ENCODE data around the gene FRMD6.

Gene FRMD6

DNA sequence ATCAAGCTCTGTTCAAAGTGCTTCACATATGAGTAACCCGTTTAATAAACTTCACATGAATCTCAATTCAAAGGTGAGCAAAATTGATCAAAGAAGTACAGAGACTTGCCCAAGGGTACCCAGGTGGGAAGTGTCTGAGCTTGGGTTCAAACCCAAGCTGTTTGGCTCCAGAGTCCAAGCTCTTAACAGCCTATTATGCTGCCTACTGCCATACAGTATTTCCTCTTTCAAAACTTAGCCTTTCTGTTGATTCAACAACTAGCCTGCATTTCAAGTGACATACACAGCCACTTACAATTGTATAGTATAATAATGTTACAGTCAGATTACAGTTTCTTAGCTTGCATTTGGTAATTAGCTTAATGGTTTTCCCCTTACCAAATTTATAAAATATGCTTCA, 29.7 kb downstream of the FRMD6 start:
- in situ Hi-C loops (cut with HindIII; ENCODE audit: low pct_unique_long_range_greater_than_20kb, low sequenced_read_pairs): no loop called here
- no peak for TF ChIP-seq JUND (IDR thresholded peaks at IDR 0.05; ENCODE audit: low read depth)
- DNase-seq (ENCODE audit: low read depth in 1 of 2, low spot score in 1 of 2): no peak

DNA sequence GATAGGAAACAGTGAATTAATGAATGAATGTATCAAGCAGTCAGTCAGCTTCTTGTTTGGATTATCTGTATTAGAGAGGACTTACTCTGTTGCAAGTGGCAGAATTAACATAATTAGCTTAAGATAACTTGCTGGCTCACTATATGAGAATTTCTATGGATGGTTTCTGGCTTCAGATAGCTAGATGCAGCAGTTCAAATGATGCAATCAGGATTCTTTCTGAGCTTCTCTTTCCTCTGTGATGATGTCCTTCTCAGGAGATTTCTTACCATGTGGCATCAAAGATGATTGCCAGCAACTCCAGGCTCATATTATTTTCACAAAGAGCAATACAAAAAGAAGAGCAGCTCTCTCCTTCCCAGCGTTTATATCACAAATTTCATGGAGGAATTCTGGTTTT, 30.7 kb downstream of the FRMD6 start:
- in situ Hi-C loops (cut with HindIII; ENCODE audit: low pct_unique_long_range_greater_than_20kb, low sequenced_read_pairs): no loop called here
- no peak for DNase-seq (ENCODE audit: low read depth in 1 of 2, low spot score in 1 of 2)
- no peak for TF ChIP-seq JUND (IDR thresholded peaks at IDR 0.05; ENCODE audit: low read depth)

DNA sequence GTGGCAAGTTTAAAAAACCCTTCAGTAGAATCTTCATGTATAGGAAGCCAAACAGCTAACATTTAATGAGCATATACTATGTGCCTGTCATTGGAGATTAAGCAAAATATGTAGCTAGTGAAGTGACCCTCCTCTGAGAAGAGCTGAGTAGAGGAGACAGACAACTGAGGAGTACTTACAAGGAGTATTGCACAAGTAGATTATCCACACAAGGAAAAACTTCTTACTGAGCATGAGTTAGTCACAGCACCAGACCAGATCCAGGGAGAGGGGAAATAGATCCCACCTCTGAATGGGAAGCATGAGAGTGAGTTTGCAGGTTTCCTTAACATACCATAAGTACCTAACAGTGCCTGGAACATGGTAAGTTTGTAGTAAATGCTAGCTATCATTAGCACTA, 33.0 kb downstream of the FRMD6 start:
- in situ Hi-C loops (cut with HindIII; ENCODE audit: low pct_unique_long_range_greater_than_20kb, low sequenced_read_pairs): no loop called here
- no peak for TF ChIP-seq JUND (IDR thresholded peaks at IDR 0.05; ENCODE audit: low read depth)
- no peak for DNase-seq (ENCODE audit: low read depth in 1 of 2, low spot score in 1 of 2)

DNA sequence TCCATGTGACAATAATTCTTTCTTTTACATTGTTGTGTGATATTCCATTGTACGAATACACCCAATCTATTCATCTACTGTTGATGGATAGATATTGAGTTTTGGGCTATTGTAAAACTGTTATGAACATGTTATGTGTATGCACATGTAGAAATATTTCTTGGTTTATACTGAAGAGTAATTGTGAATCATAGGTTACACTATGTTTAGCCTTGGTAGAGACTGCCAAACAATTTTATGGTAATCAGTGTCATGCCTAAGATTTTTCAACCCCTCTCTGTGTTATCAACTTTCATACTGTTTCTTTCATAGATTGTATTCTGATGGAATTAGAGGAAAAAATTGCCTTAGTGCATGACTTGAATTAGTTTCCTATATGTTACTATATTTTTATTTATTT, 39.5 kb downstream of the FRMD6 start:
- no peak for DNase-seq (ENCODE audit: low read depth in 1 of 2, low spot score in 1 of 2)
- in situ Hi-C loops (cut with HindIII; ENCODE audit: low pct_unique_long_range_greater_than_20kb, low sequenced_read_pairs): no loop called here
- TF ChIP-seq JUND (IDR thresholded peaks at IDR 0.05; ENCODE audit: low read depth): no peak

DNA sequence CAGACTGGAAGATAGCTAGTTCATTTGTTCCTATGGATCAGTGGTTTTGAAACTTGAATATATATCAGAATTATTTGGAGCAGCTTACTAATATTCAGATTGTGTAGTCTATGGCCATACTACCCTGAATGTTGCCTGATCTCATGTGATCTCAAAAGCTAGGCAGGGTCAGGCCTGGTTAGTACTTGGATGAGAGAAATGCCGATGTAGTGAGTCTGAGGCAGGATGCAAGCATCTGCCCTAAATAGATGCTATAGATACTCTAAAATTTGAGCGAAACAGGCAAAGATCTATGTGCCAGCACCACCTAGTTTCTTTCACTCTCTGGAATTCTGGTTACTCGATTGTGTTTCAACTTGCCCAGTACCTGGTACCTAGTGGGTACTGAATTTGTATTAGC, 40.9 kb downstream of the FRMD6 start:
- in situ Hi-C loops (cut with HindIII; ENCODE audit: low pct_unique_long_range_greater_than_20kb, low sequenced_read_pairs): no loop called here
- no peak for DNase-seq (ENCODE audit: low read depth in 1 of 2, low spot score in 1 of 2)
- TF ChIP-seq JUND (IDR thresholded peaks at IDR 0.05; ENCODE audit: low read depth): no peak

DNA sequence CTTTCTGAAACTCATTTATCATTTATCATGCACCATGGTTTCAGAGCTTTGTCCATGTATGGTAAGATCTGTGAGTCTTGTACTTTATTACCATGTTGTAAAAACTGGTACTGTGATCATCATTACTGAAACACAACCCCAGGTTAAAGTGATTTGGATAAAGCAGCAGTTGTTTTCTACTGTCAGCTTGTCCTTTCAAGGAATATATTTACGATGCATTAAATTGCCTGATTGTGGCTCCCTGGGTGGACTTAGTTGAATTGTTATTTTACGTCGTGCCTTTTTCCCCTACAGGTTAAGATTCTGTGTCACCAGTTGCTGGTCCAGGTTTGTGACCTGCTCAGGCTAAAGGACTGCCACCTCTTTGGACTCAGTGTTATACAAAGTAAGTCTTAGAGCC, 46.1 kb downstream of the FRMD6 start:
- in situ Hi-C loops (cut with HindIII; ENCODE audit: low pct_unique_long_range_greater_than_20kb, low sequenced_read_pairs): no loop called here
- DNase-seq (ENCODE audit: low read depth in 1 of 2, low spot score in 1 of 2): no peak
- TF ChIP-seq JUND (IDR thresholded peaks at IDR 0.05; ENCODE audit: low read depth): no peak

- DNase-seq (ENCODE audit: low read depth in 1 of 2, low spot score in 1 of 2): peak in 1 of 2 experiments; percentile 4
- in situ Hi-C loops (cut with HindIII; ENCODE audit: low pct_unique_long_range_greater_than_20kb, low sequenced_read_pairs): no loop called here
- TF ChIP-seq JUND (IDR thresholded peaks at IDR 0.05; ENCODE audit: low read depth): no peak
Observed at GRCh38 chr14:51701951-51702350, 50.2 kb downstream of the FRMD6 start.

GRCh38 chr14:51703787-51704186, 52.1 kb downstream of the FRMD6 start:
- no peak for DNase-seq (ENCODE audit: low read depth in 1 of 2, low spot score in 1 of 2)
- TF ChIP-seq JUND (IDR thresholded peaks at IDR 0.05; ENCODE audit: low read depth): no peak
- in situ Hi-C loops (cut with HindIII; ENCODE audit: low pct_unique_long_range_greater_than_20kb, low sequenced_read_pairs): no loop called here

DNA sequence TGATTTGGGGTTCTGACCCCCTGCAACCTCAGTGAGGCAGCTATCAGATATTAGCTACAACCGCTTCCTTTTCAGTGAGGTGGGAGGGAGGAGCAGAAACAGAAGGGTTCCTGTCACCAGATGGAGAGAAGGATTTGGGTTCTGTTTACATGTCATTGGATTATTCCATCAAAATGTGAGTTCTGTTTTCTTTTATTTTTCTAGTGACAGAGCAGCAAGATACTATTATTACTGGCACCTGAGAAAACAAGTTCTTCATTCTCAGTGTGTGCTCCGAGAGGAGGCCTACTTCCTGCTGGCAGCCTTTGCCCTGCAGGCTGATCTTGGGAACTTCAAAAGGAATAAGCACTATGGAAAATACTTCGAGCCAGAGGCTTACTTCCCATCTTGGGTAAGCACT, 52.8 kb downstream of the FRMD6 start:
- DNase-seq (ENCODE audit: low read depth in 1 of 2, low spot score in 1 of 2): peak in 1 of 2 experiments; percentile 7
- in situ Hi-C loops (cut with HindIII; ENCODE audit: low pct_unique_long_range_greater_than_20kb, low sequenced_read_pairs): no loop called here
- no peak for TF ChIP-seq JUND (IDR thresholded peaks at IDR 0.05; ENCODE audit: low read depth)

- in situ Hi-C loops (cut with HindIII; ENCODE audit: low pct_unique_long_range_greater_than_20kb, low sequenced_read_pairs): no loop called here
- TF ChIP-seq JUND (IDR thresholded peaks at IDR 0.05; ENCODE audit: low read depth): no peak
- no peak for DNase-seq (ENCODE audit: low read depth in 1 of 2, low spot score in 1 of 2)
Observed at GRCh38 chr14:51707327-51707726, 55.6 kb downstream of the FRMD6 start.

GRCh38 chr14:51711505-51711904, 59.8 kb downstream of the FRMD6 start:
- in situ Hi-C loops (cut with HindIII; ENCODE audit: low pct_unique_long_range_greater_than_20kb, low sequenced_read_pairs): no loop called here

GRCh38 chr14:51715250-51715649, 63.5 kb downstream of the FRMD6 start:
- no peak for TF ChIP-seq JUND (IDR thresholded peaks at IDR 0.05; ENCODE audit: low read depth)
- DNase-seq (ENCODE audit: low read depth in 1 of 2, low spot score in 1 of 2): no peak
- in situ Hi-C loops (cut with HindIII; ENCODE audit: low pct_unique_long_range_greater_than_20kb, low sequenced_read_pairs): no loop called here

More at GRCh38 chr14:51711505-51711904, 59.8 kb downstream of the FRMD6 start:
- DNase-seq (ENCODE audit: low read depth in 1 of 2, low spot score in 1 of 2): no peak
- no peak for TF ChIP-seq JUND (IDR thresholded peaks at IDR 0.05; ENCODE audit: low read depth)

GRCh38 chr14:51715742-51716141, 64.0 kb downstream of the FRMD6 start:
- in situ Hi-C loops (cut with HindIII; ENCODE audit: low pct_unique_long_range_greater_than_20kb, low sequenced_read_pairs): no loop called here
- DNase-seq (ENCODE audit: low read depth in 1 of 2, low spot score in 1 of 2): no peak
- no peak for TF ChIP-seq JUND (IDR thresholded peaks at IDR 0.05; ENCODE audit: low read depth)

DNA sequence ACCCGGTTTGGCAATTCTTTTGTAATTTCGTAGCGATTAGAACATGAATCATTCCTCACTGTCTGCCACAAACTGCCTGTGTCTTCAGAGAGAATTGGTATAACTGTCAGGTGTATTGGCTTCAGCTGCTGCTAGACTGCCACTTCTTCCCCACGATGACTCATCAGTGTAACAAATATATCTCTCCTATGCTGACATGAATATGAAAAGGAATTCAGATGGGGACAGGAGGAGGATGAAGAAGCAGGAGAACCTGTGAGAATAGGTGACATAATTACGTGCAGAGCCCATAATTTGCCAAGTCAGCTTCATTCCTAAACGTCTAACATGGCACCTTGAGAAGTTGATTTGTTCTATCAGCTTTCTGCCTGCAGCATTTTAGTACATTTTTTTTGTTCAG, 64.9 kb downstream of the FRMD6 start:
- DNase-seq (ENCODE audit: low read depth in 1 of 2, low spot score in 1 of 2): no peak
- in situ Hi-C loops (cut with HindIII; ENCODE audit: low pct_unique_long_range_greater_than_20kb, low sequenced_read_pairs): no loop called here
- no peak for TF ChIP-seq JUND (IDR thresholded peaks at IDR 0.05; ENCODE audit: low read depth)

All from T47D (cell line).